Gastroesophageal sphincter (tissue), 3 donors: ENCODE data around the gene ABCC9.

Experiments used
- POLR2AphosphoS5 ChIP-seq: sonication (generic); formaldehyde crosslinking; IDR thresholded peaks from one replicate; pipeline ENCODE4 v1.6.1; 2017; ENCODE audit warnings: antibody characterized with exemption
- TF ChIP-seq, protein P1 (sequence below), 4 experiments: fragments of 200-600 bp in 2 of 4; fragments of 450-650 bp in 2 of 4; sonication (generic) in 1 of 4; IDR thresholded peaks; one replicate each; pipeline ENCODE4 v1.5.1; 2017 to 2019; ENCODE audit warnings: antibody characterized with exemption in 4 of 4, mild to moderate bottlenecking in 2 of 4, moderate library complexity in 2 of 4

DNA sequence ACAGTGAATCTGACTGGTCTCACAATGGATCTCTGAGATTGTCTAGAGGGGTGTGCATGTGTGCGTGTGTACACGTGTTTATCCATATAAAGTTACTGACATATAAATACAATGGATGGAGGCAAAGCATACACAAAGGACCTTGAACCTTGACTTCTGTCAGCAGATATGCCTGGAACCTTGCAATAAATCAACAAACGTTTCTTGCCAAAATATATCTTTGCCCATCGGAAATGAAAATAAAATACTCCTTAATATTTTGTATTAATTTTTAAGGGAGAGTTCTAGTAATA is 114.7 kb downstream of the ABCC9 start:
- TF ChIP-seq, protein P1, sequence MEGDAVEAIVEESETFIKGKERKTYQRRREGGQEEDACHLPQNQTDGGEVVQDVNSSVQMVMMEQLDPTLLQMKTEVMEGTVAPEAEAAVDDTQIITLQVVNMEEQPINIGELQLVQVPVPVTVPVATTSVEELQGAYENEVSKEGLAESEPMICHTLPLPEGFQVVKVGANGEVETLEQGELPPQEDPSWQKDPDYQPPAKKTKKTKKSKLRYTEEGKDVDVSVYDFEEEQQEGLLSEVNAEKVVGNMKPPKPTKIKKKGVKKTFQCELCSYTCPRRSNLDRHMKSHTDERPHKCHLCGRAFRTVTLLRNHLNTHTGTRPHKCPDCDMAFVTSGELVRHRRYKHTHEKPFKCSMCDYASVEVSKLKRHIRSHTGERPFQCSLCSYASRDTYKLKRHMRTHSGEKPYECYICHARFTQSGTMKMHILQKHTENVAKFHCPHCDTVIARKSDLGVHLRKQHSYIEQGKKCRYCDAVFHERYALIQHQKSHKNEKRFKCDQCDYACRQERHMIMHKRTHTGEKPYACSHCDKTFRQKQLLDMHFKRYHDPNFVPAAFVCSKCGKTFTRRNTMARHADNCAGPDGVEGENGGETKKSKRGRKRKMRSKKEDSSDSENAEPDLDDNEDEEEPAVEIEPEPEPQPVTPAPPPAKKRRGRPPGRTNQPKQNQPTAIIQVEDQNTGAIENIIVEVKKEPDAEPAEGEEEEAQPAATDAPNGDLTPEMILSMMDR (IDR thresholded peaks at IDR 0.05): no peak
- no peak for TF ChIP-seq POLR2AphosphoS5
